BJ (cell line): ENCODE results near the gene PIGN. TPM values are rescaled to one million over a fixed set of nuclear protein-coding genes. Genes with fewer than 3 reads are reported as not detected.

Experiments used
- CTCF ChIA-PET: fragments of 350-600 bp; formaldehyde crosslinking; extraction: SDS; loops from one replicate; lab custom pipeline; 2021; ENCODE audit warnings: antibody characterized with exemption, inconsistent platforms; lab: Yijun Ruan, JAX
- POLR2A ChIA-PET: fragments of 300-600 bp; sonication (Branson Sonifier 250); formaldehyde crosslinking; extraction: SDS; loops from one replicate; lab custom pipeline; 2021; ENCODE audit warnings: antibody characterized with exemption; lab: Charles Lee
- DNase-seq: peaks from one replicate; pipeline ENCODE4 v3.0.0-alpha.2; 2011; ENCODE audit warnings: low read depth
- H3K27me3 ChIP-seq: 2 replicates; pipeline ENCODE4 v1.6.0; 2011; ENCODE audit warnings: low read length; ENCODE audit not compliant: control insufficient read depth, insufficient read depth
- H3K36me3 ChIP-seq: 2 replicates; pipeline ENCODE4 v1.5.1; 2011; ENCODE audit warnings: low read length; ENCODE audit not compliant: control insufficient read depth, insufficient read depth
- H3K4me3 ChIP-seq: 2 replicates; pipeline ENCODE4 v1.5.1; 2011; ENCODE audit warnings: low read depth, mild to moderate bottlenecking, control low read depth, low read length
- polyA plus RNA-seq: library from polyadenylated mRNA; depleted of rRNA; stranded (reverse); fragments of >200 nt; gene quantifications from 2 replicates; pipeline ENCODE4 v1.2.3, GENCODE V29; 2011
- TF ChIP-seq, protein P1 (sequence below): IDR thresholded peaks from 2 replicates; pipeline ENCODE4 v1.5.1; 2011; ENCODE audit warnings: low read depth, mild to moderate bottlenecking, control low read depth, inconsistent platforms, low read length, moderate library complexity; ENCODE audit not compliant: insufficient read depth

PIGN gene
- polyA plus RNA-seq, 1 experiment, result 12.0 TPM

DNA sequence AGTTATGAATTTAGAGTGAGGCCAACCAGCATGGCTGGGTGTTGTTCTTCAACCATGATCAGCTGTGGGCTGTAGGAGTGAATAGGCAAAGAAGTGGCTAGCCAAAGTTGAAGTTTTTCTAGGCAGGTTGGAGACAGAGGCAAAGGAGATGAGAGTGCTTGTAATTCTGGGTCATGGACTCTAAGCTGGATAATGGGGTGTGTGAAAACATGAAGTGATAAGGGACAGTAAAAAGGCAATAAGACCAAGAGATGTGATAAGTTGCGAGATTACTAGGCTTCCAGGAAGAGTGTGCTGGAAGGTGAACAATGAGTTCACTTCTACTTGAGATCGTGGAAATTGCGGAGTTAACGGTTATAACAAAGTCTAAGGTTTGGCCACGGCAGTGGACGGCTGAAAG lies 175.4 kb downstream of the PIGN start:
- no peak for DNase-seq
- POLR2A ChIA-PET, result no interaction called here
- CTCF ChIA-PET, result no interaction called here
- Histone ChIP-seq H3K36me3 (no peaks in the 10 kb centered on the region), H3K4me3 (no peak overlapping the region), H3K27me3 (no peaks in the 10 kb centered on the region)
- TF ChIP-seq, protein P1, sequence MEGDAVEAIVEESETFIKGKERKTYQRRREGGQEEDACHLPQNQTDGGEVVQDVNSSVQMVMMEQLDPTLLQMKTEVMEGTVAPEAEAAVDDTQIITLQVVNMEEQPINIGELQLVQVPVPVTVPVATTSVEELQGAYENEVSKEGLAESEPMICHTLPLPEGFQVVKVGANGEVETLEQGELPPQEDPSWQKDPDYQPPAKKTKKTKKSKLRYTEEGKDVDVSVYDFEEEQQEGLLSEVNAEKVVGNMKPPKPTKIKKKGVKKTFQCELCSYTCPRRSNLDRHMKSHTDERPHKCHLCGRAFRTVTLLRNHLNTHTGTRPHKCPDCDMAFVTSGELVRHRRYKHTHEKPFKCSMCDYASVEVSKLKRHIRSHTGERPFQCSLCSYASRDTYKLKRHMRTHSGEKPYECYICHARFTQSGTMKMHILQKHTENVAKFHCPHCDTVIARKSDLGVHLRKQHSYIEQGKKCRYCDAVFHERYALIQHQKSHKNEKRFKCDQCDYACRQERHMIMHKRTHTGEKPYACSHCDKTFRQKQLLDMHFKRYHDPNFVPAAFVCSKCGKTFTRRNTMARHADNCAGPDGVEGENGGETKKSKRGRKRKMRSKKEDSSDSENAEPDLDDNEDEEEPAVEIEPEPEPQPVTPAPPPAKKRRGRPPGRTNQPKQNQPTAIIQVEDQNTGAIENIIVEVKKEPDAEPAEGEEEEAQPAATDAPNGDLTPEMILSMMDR, result no peak

DNA sequence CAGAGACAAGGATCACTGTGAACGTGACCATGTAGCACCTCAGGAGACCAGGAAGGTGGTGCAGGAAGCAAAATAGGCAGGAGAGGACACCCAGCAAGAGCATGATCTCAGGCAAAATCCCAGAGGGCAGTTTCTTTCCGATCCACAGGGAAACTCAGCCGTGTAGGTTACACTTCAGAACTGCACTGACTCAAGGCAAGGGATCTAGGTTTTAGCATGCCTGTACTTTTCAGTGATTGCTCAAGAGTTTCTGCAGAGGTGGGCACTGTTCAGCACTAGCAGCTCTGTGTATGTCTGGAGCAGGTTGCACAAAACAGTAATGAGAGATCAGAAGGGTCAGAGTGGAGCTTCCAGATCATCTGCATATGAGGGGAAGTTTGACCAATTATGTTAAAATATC lies 177.3 kb downstream of the PIGN start:
- TF ChIP-seq, protein P1, result no peak
- Histone ChIP-seq H3K27me3 (no peaks in the 10 kb centered on the region), H3K4me3 (no peak overlapping the region), H3K36me3 (no peaks in the 10 kb centered on the region)
- CTCF ChIA-PET, result no interaction called here
- no peak for DNase-seq
- POLR2A ChIA-PET, result no interaction called here

DNA sequence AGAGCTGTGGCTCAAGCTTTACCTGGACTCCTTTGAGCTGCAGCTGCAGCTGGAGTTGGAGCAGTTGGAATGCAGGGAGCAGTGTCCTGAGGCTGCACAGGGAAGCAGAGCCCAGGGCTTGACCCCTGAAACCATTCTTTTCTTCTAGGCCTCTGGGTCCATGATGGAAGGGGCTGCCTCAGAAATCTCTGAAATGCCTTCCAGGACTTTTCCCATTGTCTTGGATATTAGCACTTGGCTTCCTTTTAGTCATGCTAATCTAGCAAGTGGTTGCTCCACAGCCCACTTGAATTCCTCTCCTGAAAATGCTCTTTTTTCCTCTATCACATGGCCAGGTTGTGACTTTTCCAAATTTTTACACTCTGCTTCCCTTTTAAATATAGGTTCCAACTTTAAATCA lies 185.5 kb downstream of the PIGN start:
- ChIA-PET POLR2A (no interaction called here), CTCF (interaction anchor here (0.6 to 1.3 kb wide), 2 partner anchors 39 to 455 kb away, joined by 3 read pairs; no protein-coding TSS in a partner anchor)
- TF ChIP-seq, protein P1, result no peak

DNA sequence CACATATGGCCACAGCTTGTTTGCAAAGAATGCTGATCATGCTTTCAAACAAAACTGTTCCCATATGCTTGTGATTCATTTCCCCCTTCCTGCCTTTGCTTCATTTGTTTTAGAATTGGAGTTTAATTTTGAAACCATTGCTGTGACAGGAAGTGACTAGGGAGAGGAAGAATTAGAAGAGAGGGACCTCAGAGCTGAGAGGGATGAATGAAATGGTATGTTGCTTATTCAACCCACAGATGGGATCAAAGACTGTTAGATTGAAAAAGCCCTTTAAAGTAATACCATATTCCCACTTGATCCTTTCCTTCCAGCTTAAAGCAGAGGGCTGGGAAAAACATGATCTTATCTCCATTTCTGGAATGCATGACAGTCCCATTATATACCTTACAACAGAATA lies 187.9 kb downstream of the PIGN start:
- TF ChIP-seq, protein P1, result no peak
- POLR2A ChIA-PET, result no interaction called here
- Histone ChIP-seq H3K4me3 (no peak overlapping the region), H3K27me3 (no peaks in the 10 kb centered on the region), H3K36me3 (no peaks in the 10 kb centered on the region)
- DNase-seq, result peak; percentile 85
- CTCF ChIA-PET, result interaction anchor here (1.2 kb wide), 1 partner anchor 130 kb away, joined by 4 read pairs; no protein-coding TSS in a partner anchor

More for the DNA sequence above, 185.5 kb downstream of the PIGN start:
- DNase-seq, result no peak
- no peaks in the 10 kb centered on the region for H3K27me3 ChIP-seq
- H3K4me3 ChIP-seq, result no peak overlapping the region
- H3K36me3 ChIP-seq, result no peaks in the 10 kb centered on the region

DNA sequence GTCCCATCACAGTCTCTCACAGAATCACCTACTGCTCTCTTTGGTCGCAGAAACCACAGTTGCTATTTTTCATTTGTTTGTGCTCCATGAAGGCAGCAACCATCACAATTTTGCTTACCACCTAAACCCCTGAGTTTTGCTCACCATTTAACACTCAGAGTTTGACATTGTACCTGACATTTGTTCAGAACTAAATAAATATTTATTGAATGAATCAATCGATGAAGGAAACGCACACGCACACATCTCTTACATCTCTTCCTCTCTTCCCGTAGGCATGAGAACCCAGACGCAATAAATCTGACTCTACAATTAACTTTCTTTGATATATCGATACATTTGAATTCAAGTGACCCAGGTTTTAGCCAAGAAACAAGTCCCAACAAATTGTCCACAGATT lies 188.5 kb downstream of the PIGN start:
- POLR2A ChIA-PET, result no interaction called here
- TF ChIP-seq, protein P1, result no peak
- CTCF ChIA-PET, result interaction anchor here (1.2 kb wide), 1 partner anchor 130 kb away, joined by 4 read pairs; no protein-coding TSS in a partner anchor
- no peaks in the 10 kb centered on the region for H3K27me3 ChIP-seq
- DNase-seq, result no peak
- H3K36me3 ChIP-seq, result no peaks in the 10 kb centered on the region
- no peak overlapping the region for H3K4me3 ChIP-seq
